ENCODE data around the gene C12orf60. TPM values are rescaled to one million over a fixed set of nuclear protein-coding genes. Genes with fewer than 3 reads are reported as not detected.

C12orf60 gene
- total and polyA plus RNA-seq, 2 of the 8 experiments (the other 6 are each of a cell fraction or from before 2014, with no cell fraction given), result 1.2 to 1.5 TPM

- TF ChIP-seq YY1 (IDR thresholded peaks at IDR 0.05; ENCODE audit: low read depth, low read length) (peak; percentile 97), CTBP2 (IDR thresholded peaks at IDR 0.05; ENCODE audit: borderline replicate concordance, insufficient read depth, insufficient read length, low read length) (no peak), SIN3A (conservative IDR thresholded peaks at IDR 0.05 in 1 of 2, IDR thresholded peaks at IDR 0.05 in 1 of 2; ENCODE audit: low read depth in 1 of 2, low read length in 2 of 2) (peak in 1 of 2 experiments; percentile 78; a peak in 1 of 4 replicates), HDAC6 (IDR thresholded peaks at IDR 0.05; ENCODE audit: low read depth, low read length) (no peak), TBP (IDR thresholded peaks at IDR 0.05; ENCODE audit: low read depth, low read length) (peak; percentile 90), MAFK (IDR thresholded peaks at IDR 0.05; ENCODE audit: low read depth, low read length) (no peak), SAP30 (IDR thresholded peaks at IDR 0.05; ENCODE audit: insufficient read depth, insufficient replicate concordance, low read length) (peak; percentile 48), SIX5 (IDR thresholded peaks at IDR 0.05; ENCODE audit: low read depth, low read length) (no peak), BRCA1 (IDR thresholded peaks at IDR 0.05; ENCODE audit: low read depth, low read length) (no peak), CHD7 (IDR thresholded peaks at IDR 0.05; ENCODE audit: insufficient replicate concordance, low read length) (no peak)
These were observed at the start of gene C12orf60, which contains the start of gene WBP11 (continued) for GRCh38 chr12:14803011-14803829.

Data from H1 (cell line).